ENCODE results near the gene SLC35E1. TPM values are rescaled to one million over a fixed set of nuclear protein-coding genes. Genes with fewer than 3 reads are reported as not detected.
A peak's percentile ranks its signal among the peaks of the same experiment; 100 is the strongest.
"Not testable (repeated sequence)": the region's sequence is repeated elsewhere in the genome, so short reads cannot be mapped to it uniquely, and the experiment has no call there.

The SLC35E1 gene
- total RNA-seq, 1 experiment from 2014 or later: 36.3 TPM

DNA sequence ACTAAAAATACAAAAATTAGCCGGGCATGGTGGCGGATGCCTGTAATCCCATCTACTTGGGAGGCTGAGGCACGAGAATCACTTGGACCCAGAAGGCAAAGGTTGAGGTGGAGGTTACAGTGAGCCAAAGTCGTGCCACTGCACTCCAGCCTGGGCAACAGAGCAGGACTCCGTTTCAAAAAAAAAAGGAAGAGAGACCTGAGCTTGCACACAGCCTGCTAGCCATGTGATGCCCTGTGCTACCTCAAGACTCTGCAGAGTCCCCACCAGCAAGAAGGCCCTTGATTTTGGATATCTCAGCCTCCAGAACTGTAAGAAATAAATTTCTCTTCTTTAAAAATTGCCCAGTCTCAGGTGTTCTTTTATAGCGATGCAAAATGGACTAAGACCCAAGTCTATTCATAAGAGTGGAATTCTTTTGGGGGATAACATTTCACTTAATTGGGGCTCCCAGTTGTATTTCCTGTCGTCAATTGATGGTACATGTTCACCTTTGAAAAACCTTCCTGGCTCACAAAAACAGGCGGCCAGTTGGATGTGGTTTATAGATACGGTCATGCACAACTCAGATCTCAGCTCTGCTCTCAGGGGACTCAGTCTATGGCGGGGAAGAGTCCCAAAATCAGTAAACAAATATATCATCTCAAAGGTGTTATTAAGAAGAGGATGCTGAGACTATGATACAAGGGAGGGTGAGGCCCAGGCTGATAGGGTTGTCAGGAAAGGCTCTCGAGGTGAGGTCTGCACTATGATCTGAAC is 27.6 kb downstream of the SLC35E1 start:
- DNase-seq (ENCODE audit: low spot score): no peak
- H3K27me3 ChIP-seq (replicated peaks; ENCODE audit: insufficient read depth, low read depth, low read length, poor library complexity): no peaks in the 10 kb centered on the region
- peaks cover 7% of the 10 kb centered on the region for H3K36me3 ChIP-seq (ENCODE audit: insufficient read depth, low read length, poor library complexity, severe bottlenecking)
- BruUV-seq (replicated peaks): no TSS peak
- intact Hi-C loops (cut with micrococcal nuclease; ENCODE audit: unreplicated experiment): no loop called here
- peaks cover 17% of the 10 kb centered on the region for H3K4me1 ChIP-seq (ENCODE audit: insufficient read depth, low read length, poor library complexity, severe bottlenecking)
- no peak overlapping the region for H3K4me3 ChIP-seq (ENCODE audit: low read depth, low read length, poor library complexity, severe bottlenecking)
- no peak overlapping the region for H3K27ac ChIP-seq (ENCODE audit: low read depth, low read length, poor library complexity, severe bottlenecking)
- ChIA-PET POLR2A (ENCODE audit: low non-redundant PET) (no interaction called here), CTCF (no interaction called here)
- TF ChIP-seq CTCF (conservative IDR thresholded peaks at IDR 0.05; ENCODE audit: low read depth, low read length) (no peak), EZH2 (IDR thresholded peaks at IDR 0.05; ENCODE audit: borderline replicate concordance, low read depth, low read length, poor library complexity, severe bottlenecking) (no peak)
- H3K9me3 ChIP-seq (ENCODE audit: low read depth, low read length, poor library complexity, severe bottlenecking): no peaks in the 10 kb centered on the region

- POLR2A ChIA-PET (ENCODE audit: low non-redundant PET); BruUV-seq (replicated peaks); intact Hi-C loops (cut with micrococcal nuclease; ENCODE audit: unreplicated experiment); DNase-seq (ENCODE audit: low spot score); H3K9me3 ChIP-seq (ENCODE audit: low read depth, low read length, poor library complexity, severe bottlenecking); H3K27me3 ChIP-seq (replicated peaks; ENCODE audit: insufficient read depth, low read depth, low read length, poor library complexity): not testable (repeated sequence)
- H3K4me3 ChIP-seq (ENCODE audit: low read depth, low read length, poor library complexity, severe bottlenecking): peak overlapping the region; percentile 96
- peaks cover 14% of the 10 kb centered on the region for H3K36me3 ChIP-seq (ENCODE audit: insufficient read depth, low read length, poor library complexity, severe bottlenecking)
- CTCF ChIA-PET: interaction anchor here (0.6 kb wide), 1 partner anchor 9 kb away, joined by 3 read pairs; no protein-coding TSS in a partner anchor
- H3K27ac ChIP-seq (ENCODE audit: low read depth, low read length, poor library complexity, severe bottlenecking): peak overlapping the region; percentile 92
- H3K4me1 ChIP-seq (ENCODE audit: insufficient read depth, low read length, poor library complexity, severe bottlenecking): peaks cover 17% of the 10 kb centered on the region
Observed at GRCh38 chr19:16543734-16544133, 28.5 kb downstream of the SLC35E1 start.

DNA sequence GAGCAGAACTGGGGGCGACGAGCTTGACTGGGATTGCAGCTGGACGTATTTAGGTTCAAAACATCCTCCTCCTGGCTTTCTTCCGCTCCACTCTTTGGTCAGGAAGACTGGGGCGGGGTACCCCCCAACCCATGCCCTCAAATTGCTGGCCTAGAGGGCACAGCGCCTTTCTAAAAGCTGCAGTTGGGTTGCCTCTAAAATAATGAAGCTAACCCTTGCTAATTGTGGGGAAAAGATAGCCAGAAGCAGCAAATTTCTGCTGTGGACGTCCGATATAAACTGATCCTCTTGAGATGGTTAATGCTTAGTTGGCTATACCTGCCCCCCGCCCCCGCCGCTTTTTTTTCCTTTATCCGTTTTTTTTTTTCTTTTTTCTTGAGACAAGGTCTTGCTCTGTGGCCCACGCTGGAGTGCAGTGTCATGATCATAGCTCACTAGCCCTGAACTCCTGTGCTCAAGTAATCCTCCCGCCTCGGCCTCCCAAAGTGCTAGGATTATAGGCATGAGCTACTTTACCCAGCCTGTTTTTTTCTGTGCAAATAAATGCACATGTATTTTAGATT is 29.2 kb downstream of the SLC35E1 start:
- Histone ChIP-seq H3K27ac (ENCODE audit: low read depth, low read length, poor library complexity, severe bottlenecking) (peak overlapping the region; percentile 92), H3K36me3 (ENCODE audit: insufficient read depth, low read length, poor library complexity, severe bottlenecking) (peaks cover 19% of the 10 kb centered on the region), H3K4me3 (ENCODE audit: low read depth, low read length, poor library complexity, severe bottlenecking) (peak overlapping the region; percentile 96), H3K4me1 (ENCODE audit: insufficient read depth, low read length, poor library complexity, severe bottlenecking) (peaks cover 17% of the 10 kb centered on the region), H3K9me3 (ENCODE audit: low read depth, low read length, poor library complexity, severe bottlenecking) (no peaks in the 10 kb centered on the region), H3K27me3 (replicated peaks; ENCODE audit: insufficient read depth, low read depth, low read length, poor library complexity) (no peaks in the 10 kb centered on the region)
- DNase-seq (ENCODE audit: low spot score): no peak
- TF ChIP-seq CTCF (conservative IDR thresholded peaks at IDR 0.05; ENCODE audit: low read depth, low read length) (no peak), EZH2 (IDR thresholded peaks at IDR 0.05; ENCODE audit: borderline replicate concordance, low read depth, low read length, poor library complexity, severe bottlenecking) (no peak)
- BruUV-seq (replicated peaks): TSS peak; percentile 86
- CTCF ChIA-PET: interaction anchor here (0.6 kb wide), 1 partner anchor 8 kb away, joined by 3 read pairs; no protein-coding TSS in a partner anchor
- POLR2A ChIA-PET (ENCODE audit: low non-redundant PET): interaction anchor here (0.7 kb wide), 1 partner anchor 33 kb away, joined by 17 read pairs; no protein-coding TSS in a partner anchor
- intact Hi-C loops (cut with micrococcal nuclease; ENCODE audit: unreplicated experiment): no loop called here
